Measurements from ENCODE around the gene CPLANE2.
"Not testable (repeated sequence)": the region's sequence is repeated elsewhere in the genome, so short reads cannot be mapped to it uniquely, and the experiment has no call there.

The CPLANE2 gene

GRCh38 chr1:16208270-16208987, 28.6 kb downstream of the CPLANE2 start:
- FAIRE-seq, result no peak

GRCh38 chr1:16207318-16208269, 29.4 kb downstream of the CPLANE2 start:
- FAIRE-seq, result no peak

GRCh38 chr1:16206547-16207317, 30.3 kb downstream of the CPLANE2 start:
- no peak for FAIRE-seq

GRCh38 chr1:16205891-16206546, 31.0 kb downstream of the CPLANE2 start:
- FAIRE-seq, result no peak

GRCh38 chr1:16205334-16205671, 31.7 kb downstream of the CPLANE2 start:
- no peak for FAIRE-seq

- no peak for FAIRE-seq
Measured at GRCh38 chr1:16204634-16205333, 32.2 kb downstream of the CPLANE2 start.

- no peak for FAIRE-seq
Measured at GRCh38 chr1:16204216-16204615, 32.8 kb downstream of the CPLANE2 start.

GRCh38 chr1:16203550-16203949, 33.4 kb downstream of the CPLANE2 start:
- no peak for FAIRE-seq

- no peak for FAIRE-seq
Measured at GRCh38 chr1:16202281-16203210, 34.4 kb downstream of the CPLANE2 start.

GRCh38 chr1:16199700-16200099, 37.3 kb downstream of the CPLANE2 start:
- FAIRE-seq, result no peak

- FAIRE-seq, result no peak
Measured at GRCh38 chr1:16199157-16199501, 37.9 kb downstream of the CPLANE2 start.

GRCh38 chr1:16198444-16199156, 38.4 kb downstream of the CPLANE2 start:
- no peak for FAIRE-seq

- no peak for FAIRE-seq
Measured at GRCh38 chr1:16196874-16197273, 40.1 kb downstream of the CPLANE2 start.

- FAIRE-seq, result not testable (repeated sequence)
Measured at GRCh38 chr1:16196139-16196538, 40.8 kb downstream of the CPLANE2 start.

- FAIRE-seq, result no peak
Measured at GRCh38 chr1:16195518-16195905, 41.5 kb downstream of the CPLANE2 start.

- FAIRE-seq, result no peak
Measured at GRCh38 chr1:16191916-16192546, 45.0 kb downstream of the CPLANE2 start.

GRCh38 chr1:16191309-16191708, 45.7 kb downstream of the CPLANE2 start:
- FAIRE-seq, result no peak

- peak; percentile 21 for FAIRE-seq
Measured at GRCh38 chr1:16189921-16190621, 46.9 kb downstream of the CPLANE2 start.

GRCh38 chr1:16189003-16189402, 48.0 kb downstream of the CPLANE2 start:
- FAIRE-seq, result no peak

Measured in endometrium (tissue), 2 donors.